Smooth muscle cell (in vitro differentiated cells): ENCODE data around the gene RANBP3. TPM values are rescaled to one million over a fixed set of nuclear protein-coding genes. Genes with fewer than 3 reads are reported as not detected.
A peak's percentile ranks its signal among the peaks of the same experiment; 100 is the strongest.

ENCODE experiments used
- DNase-seq: peaks from one replicate; lab custom pipeline; 2025; ENCODE audit not compliant: unreplicated experiment; lab: John Stamatoyannopoulos, UW
- H2AFZ ChIP-seq: fragments of 200-600 bp; sonication (generic); 2 replicates; pipeline ENCODE4 v1.6.0; 2016; ENCODE audit warnings: antibody characterized with exemption, low read depth, mild to moderate bottlenecking
- H3F3A ChIP-seq: fragments of 200-600 bp; sonication (generic); 2 replicates; pipeline ENCODE4 v1.6.0; 2017; ENCODE audit warnings: antibody characterized with exemption, low read depth
- H3K27ac ChIP-seq: fragments of 200-600 bp; sonication (generic); 2 replicates; pipeline ENCODE4 v1.5.1; 2016; ENCODE audit warnings: low read depth, mild to moderate bottlenecking
- H3K27me3 ChIP-seq: fragments of 200-600 bp; sonication (generic); 2 replicates; pipeline ENCODE4 v1.6.1; 2016; ENCODE audit warnings: low read depth, mild to moderate bottlenecking
- H3K36me3 ChIP-seq: fragments of 200-600 bp; sonication (generic); 2 replicates; pipeline ENCODE4 v1.5.1; 2016; ENCODE audit warnings: low read depth
- H3K4me1 ChIP-seq: fragments of 200-600 bp; sonication (generic); 2 replicates; pipeline ENCODE4 v1.5.1; 2016; ENCODE audit warnings: low read depth
- H3K4me2 ChIP-seq: fragments of 200-600 bp; sonication (generic); 2 replicates; pipeline ENCODE4 v1.6.0; 2016; ENCODE audit warnings: mild to moderate bottlenecking
- H3K4me3 ChIP-seq: fragments of 200-600 bp; sonication (generic); 2 replicates; pipeline ENCODE4 v1.5.1; 2016; ENCODE audit warnings: mild to moderate bottlenecking
- H3K79me2 ChIP-seq: fragments of 200-600 bp; sonication (generic); 2 replicates; pipeline ENCODE4 v1.6.0; 2016; ENCODE audit warnings: low read depth, mild to moderate bottlenecking
- H3K9ac ChIP-seq: fragments of 200-600 bp; sonication (generic); 2 replicates; pipeline ENCODE4 v1.6.0; 2016; ENCODE audit warnings: low read depth
- H3K9me3 ChIP-seq: fragments of 200-600 bp; sonication (generic); replicated peaks from 2 replicates; pipeline ENCODE4 v1.5.1; 2016; ENCODE audit warnings: low read depth
- H4K20me1 ChIP-seq: fragments of 200-600 bp; sonication (generic); 2 replicates; pipeline ENCODE4 v1.6.0; 2016; ENCODE audit warnings: low read depth
- WGBS: methylation state at CpG from one replicate; pipeline ENCODE4 v1.1.7; 2016; ENCODE audit warnings: low lambda C conversion rate; 5-methylcytosine and 5-hydroxymethylcytosine counted together
- polyA plus RNA-seq: library from polyadenylated mRNA; unstranded; fragments of >200 nt; fragmentation: Nextera tagmentation; extraction: Ambion mirVana; gene quantifications from 2 replicates; pipeline ENCODE4 v1.2.1, GENCODE V29; 2016
- total RNA-seq: library from RNA; depleted of rRNA; stranded (reverse); fragments of >200 nt; gene quantifications from 2 replicates; pipeline ENCODE4 v1.2.3, GENCODE V29; 2014
- TF ChIP-seq, protein P1 (sequence below): fragments of 200-600 bp; sonication (generic); IDR thresholded peaks from 2 replicates; pipeline ENCODE4 v1.5.1; 2017; ENCODE audit warnings: borderline replicate concordance, mild to moderate bottlenecking, antibody characterized with exemption; ENCODE audit not compliant: insufficient read depth, poor library complexity, severe bottlenecking

RANBP3 gene
- total and polyA plus RNA-seq, 2 experiments from 2014 or later = 13.4 to 65.8 TPM

GRCh38 chr19:5905114-5905778 is 72.7 kb downstream of the RANBP3 start:
- no peaks in the 10 kb centered on the region for H3K36me3 ChIP-seq
- WGBS = 57% methylated on average over 31 of the region's 31 CpGs

GRCh38 chr19:5904352-5905113 is 73.4 kb downstream of the RANBP3 start, which contains the start of gene VMAC:
TSS of gene VMAC (plus strand) at chr19:5904872. CDS start at chr19:5904891, 19 bp downstream.
- DNase-seq = peak; percentile 100
- H4K20me1 ChIP-seq = peaks cover 31% of the 10 kb centered on the region
- peaks cover 40% of the 10 kb centered on the region for H3K79me2 ChIP-seq
- peak within 1 kb of the TSS; percentile 98 for H3K4me2 ChIP-seq
- H3K27ac ChIP-seq = peak within 1 kb of the TSS; percentile 95
- WGBS = under 1% methylated on average over 61 of the region's 61 CpGs
- no peaks in the 10 kb centered on the region for H3K36me3 ChIP-seq
- TF ChIP-seq, protein P1, sequence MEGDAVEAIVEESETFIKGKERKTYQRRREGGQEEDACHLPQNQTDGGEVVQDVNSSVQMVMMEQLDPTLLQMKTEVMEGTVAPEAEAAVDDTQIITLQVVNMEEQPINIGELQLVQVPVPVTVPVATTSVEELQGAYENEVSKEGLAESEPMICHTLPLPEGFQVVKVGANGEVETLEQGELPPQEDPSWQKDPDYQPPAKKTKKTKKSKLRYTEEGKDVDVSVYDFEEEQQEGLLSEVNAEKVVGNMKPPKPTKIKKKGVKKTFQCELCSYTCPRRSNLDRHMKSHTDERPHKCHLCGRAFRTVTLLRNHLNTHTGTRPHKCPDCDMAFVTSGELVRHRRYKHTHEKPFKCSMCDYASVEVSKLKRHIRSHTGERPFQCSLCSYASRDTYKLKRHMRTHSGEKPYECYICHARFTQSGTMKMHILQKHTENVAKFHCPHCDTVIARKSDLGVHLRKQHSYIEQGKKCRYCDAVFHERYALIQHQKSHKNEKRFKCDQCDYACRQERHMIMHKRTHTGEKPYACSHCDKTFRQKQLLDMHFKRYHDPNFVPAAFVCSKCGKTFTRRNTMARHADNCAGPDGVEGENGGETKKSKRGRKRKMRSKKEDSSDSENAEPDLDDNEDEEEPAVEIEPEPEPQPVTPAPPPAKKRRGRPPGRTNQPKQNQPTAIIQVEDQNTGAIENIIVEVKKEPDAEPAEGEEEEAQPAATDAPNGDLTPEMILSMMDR = no peak
- peak within 1 kb of the TSS; percentile 96 for H3K4me3 ChIP-seq
- peak within 1 kb of the TSS; percentile 100 for H3K9ac ChIP-seq
- H3K9me3 ChIP-seq = no peaks in the 10 kb centered on the region
- no peak within 1 kb of the TSS for H2AFZ ChIP-seq
- no peaks in the 10 kb centered on the region for H3F3A ChIP-seq
- H3K27me3 ChIP-seq = no peaks in the 10 kb centered on the region
- no peaks in the 10 kb centered on the region for H3K4me1 ChIP-seq

More at GRCh38 chr19:5905114-5905778, 72.7 kb downstream of the RANBP3 start:
- peak overlapping the region; percentile 74 for H3K9ac ChIP-seq
- H3K9me3 ChIP-seq = no peaks in the 10 kb centered on the region
- H2AFZ ChIP-seq = no peak overlapping the region
- H4K20me1 ChIP-seq = peaks cover 24% of the 10 kb centered on the region
- H3K79me2 ChIP-seq = peaks cover 33% of the 10 kb centered on the region
- H3K27ac ChIP-seq = no peak overlapping the region
- H3K4me1 ChIP-seq = no peaks in the 10 kb centered on the region
- peak overlapping the region; percentile 76 for H3K4me3 ChIP-seq
- H3F3A ChIP-seq = no peaks in the 10 kb centered on the region
- DNase-seq = no peak
- no peaks in the 10 kb centered on the region for H3K27me3 ChIP-seq
- TF ChIP-seq, protein P1 = no peak
- H3K4me2 ChIP-seq = peak overlapping the region; percentile 98

DNA sequence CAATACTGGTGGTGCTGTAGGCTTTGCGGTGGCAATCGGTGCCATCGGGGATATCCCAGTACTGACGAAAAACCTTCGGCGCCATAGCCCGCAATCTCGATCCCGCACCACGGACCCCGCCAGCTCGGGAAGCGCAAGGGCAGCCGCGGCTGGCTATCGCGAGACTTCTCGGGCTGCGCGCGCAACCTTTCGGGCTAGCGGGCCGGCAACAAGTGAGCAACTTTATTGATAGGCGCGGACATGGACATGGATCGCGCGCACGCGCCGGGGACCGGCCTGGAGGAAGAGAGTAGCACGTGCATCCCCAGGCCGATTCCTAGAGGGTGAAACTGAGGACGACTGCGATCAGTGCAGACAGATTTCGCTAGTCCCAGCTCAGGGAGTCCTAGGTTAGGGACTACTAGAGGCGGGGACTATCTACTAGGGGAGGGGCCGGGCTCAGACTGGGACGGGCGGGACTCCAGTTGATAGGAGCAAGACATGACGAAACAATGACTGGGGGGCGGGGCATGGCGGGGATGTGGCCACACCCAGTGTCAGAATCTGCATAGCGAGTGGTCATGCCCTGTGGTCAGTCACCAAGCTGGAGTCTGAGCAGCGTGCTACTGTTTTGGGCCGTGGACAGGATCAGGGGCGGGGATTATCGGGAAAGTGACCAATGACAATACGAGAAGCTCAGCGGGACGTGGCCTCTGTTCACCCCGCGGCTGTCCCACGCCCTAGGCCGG is 74.2 kb downstream of the RANBP3 start, which contains the start of gene NDUFA11:
NDUFA11 (minus strand) TSS at position 167 of the 728 bp plus-strand sequence; CDS start at position 85, 82 bp downstream.
- H3F3A ChIP-seq = no peaks in the 10 kb centered on the region
- 1% methylated on average over 57 of the region's 57 CpGs for WGBS
- no peaks in the 10 kb centered on the region for H3K9me3 ChIP-seq
- H3K4me3 ChIP-seq = peak within 1 kb of the TSS; percentile 96
- H3K27me3 ChIP-seq = no peaks in the 10 kb centered on the region
- peak; percentile 100 for DNase-seq
- H2AFZ ChIP-seq = peak within 1 kb of the TSS; percentile 85
- peaks cover 42% of the 10 kb centered on the region for H3K79me2 ChIP-seq
- TF ChIP-seq, protein P1 = no peak
- H3K36me3 ChIP-seq = no peaks in the 10 kb centered on the region
- H3K9ac ChIP-seq = peak within 1 kb of the TSS; percentile 100
- H3K4me2 ChIP-seq = peak within 1 kb of the TSS; percentile 90
- H4K20me1 ChIP-seq = peaks cover 36% of the 10 kb centered on the region
- peak within 1 kb of the TSS; percentile 95 for H3K27ac ChIP-seq
- no peaks in the 10 kb centered on the region for H3K4me1 ChIP-seq
